Heart left ventricle (tissue), 16 donors: ENCODE measurements around the gene PDGFD. TPM values are rescaled to one million over a fixed set of nuclear protein-coding genes. Genes with fewer than 3 reads are reported as not detected.

Experiments
- ATAC-seq, 4 donors: fragments of 200-7000 bp; cut with Tn5 transposase; one replicate each; pipeline ENCODE4 v1.9.1; 2020 to 2022; ENCODE audit warnings: moderate library complexity in 4 of 4, mild to moderate bottlenecking in 3 of 4, moderate number of reproducible peaks in 1 of 4
- DNase-seq, 5 donors: peaks; one replicate each; pipeline ENCODE4 v3.0.0-alpha.2; 2020
- H3K27ac ChIP-seq, 12 donors: fragments of 200-600 bp; sonication (generic) in 4 of 12; one replicate each; pipeline versions ENCODE4 v1.5.0 to v1.8.0; 2016 to 2022; ENCODE audit warnings: mild to moderate bottlenecking in 2 of 12
- H3K27me3 ChIP-seq, 9 donors: fragments of 200-600 bp; sonication (generic) in 2 of 9; one replicate each; pipeline versions ENCODE4 v1.5.1 to v1.8.0; 2016 to 2022; ENCODE audit warnings: mild to moderate bottlenecking in 3 of 9
- H3K36me3 ChIP-seq, 9 donors: fragments of 200-600 bp; sonication (generic) in 2 of 9; one replicate each; pipeline versions ENCODE4 v1.5.0 to v1.8.0; 2018 to 2022; ENCODE audit warnings: mild to moderate bottlenecking in 2 of 9
- H3K4me1 ChIP-seq, 12 donors: fragments of 200-600 bp; sonication (generic) in 4 of 12; one replicate each; pipeline versions ENCODE4 v1.5.0 to v1.8.0; 2016 to 2022; ENCODE audit warnings: mild to moderate bottlenecking in 3 of 12
- H3K4me3 ChIP-seq, 12 donors: fragments of 200-600 bp; sonication (generic) in 4 of 12; one replicate each; pipeline versions ENCODE4 v1.5.0 to v1.8.0; 2017 to 2022; ENCODE audit warnings: mild to moderate bottlenecking in 9 of 12, moderate library complexity in 4 of 12
- H3K9me3 ChIP-seq, 12 donors: fragments of 200-600 bp; sonication (generic) in 4 of 12; one replicate each; pipeline versions ENCODE4 v1.5.0 to v1.8.0; 2016 to 2022; ENCODE audit warnings: mild to moderate bottlenecking in 1 of 12
- POLR2A ChIP-seq, 2 donors: fragments of 450-650 bp; IDR thresholded peaks; one replicate each; pipeline ENCODE4 v1.6.1; 2017; ENCODE audit warnings: antibody characterized with exemption in 2 of 2, mild to moderate bottlenecking in 2 of 2, moderate library complexity in 2 of 2
- WGBS, 4 donors: extraction: QIAGEN DNeasy Blood & Tissue Kit in 2 of 4; methylation state at CpG; one replicate each; pipeline versions ENCODE4 v1.1.5 to v1.1.7; 2013 to 2018; 5-methylcytosine and 5-hydroxymethylcytosine counted together
- intact Hi-C, 10 donors: fragments of 100-400 bp; cut with DNase I; formaldehyde crosslinking; loops; one replicate each; pipeline versions ENCODE4 v1.11.1 to v1.14.2; 2022
- polyA plus RNA-seq, 2 donors: library from polyadenylated mRNA; stranded (reverse); fragments of 200-250 nt; gene quantifications; one replicate each; pipeline ENCODE4 v1.2.3, GENCODE V29; 2013
- total RNA-seq, 9 donors: library from RNA; depleted of rRNA in 2 of 9; stranded (reverse); fragments of >200 nt in 2 of 9; fragmentation: NEBNext Ultra II Directional in 3 of 9; extraction: Animal tissue kit (Norgen Biotek cat#: 25700) in 3 of 9; gene quantifications; one replicate each; pipeline versions ENCODE4 v1.1.0 to v1.2.4, GENCODE V29; 2016 to 2023
- TF ChIP-seq, protein P1 (sequence below), 12 donors: fragments of 200-600 bp; sonication (generic) in 4 of 12; IDR thresholded peaks; one replicate each; pipeline versions ENCODE4 v1.5.0 to v1.8.0; 2018 to 2022; ENCODE audit warnings: antibody characterized with exemption in 12 of 12, mild to moderate bottlenecking in 5 of 12
- donor health status: ischemic (EF 13 %, LVEDD 7.1; RV severe dilation, severe dysfunction).
- donor health status: healthy with polysubstance abuse.
- donor health status: DM: no; HTN: yes; CAD: no.
- donor health status: DM: no; HTN: no; CAD: no.
- donor health status: ischemic (EF 25% LVEDD 6.9; RV normal size, moderate dysfunction).
- donor health status: ischemic (EF 25% LVEDD 5.7; RV mildly dilated, moderate dysfunction).
- donor health status: healthy.
- donor health status: DM: yes; HTN: yes; CAD: no.
- donor health status: ischemic (EF 35%, LVEDD 5.7; RV mildly dilated, moderate dysfunction).
- donor health status: nonischemic (EF 11% LVEDD 7.7; RV severe dilation, severe dysfunction).
- donor health status: DM: yes; HTN: yes; CAD: no.
- donor health status: PGD.
- donor health status: ischemic (EF 29% LVEDD 5.4; RV normal size, mild dysfunction).
- donor health status: nonischemic (EF 23%, LVEDD 6.1; RV moderate dilation, normal function).

PDGFD gene
- total and polyA plus RNA-seq, 11 donors, result 3.6 to 24.6 (median 15.3) TPM

GRCh38 chr11:103904324-103904667 lies 259.7 kb downstream of the PDGFD start:
- TF ChIP-seq POLR2A (IDR thresholded peaks at IDR 0.05), result no peak
- TF ChIP-seq, protein P1, sequence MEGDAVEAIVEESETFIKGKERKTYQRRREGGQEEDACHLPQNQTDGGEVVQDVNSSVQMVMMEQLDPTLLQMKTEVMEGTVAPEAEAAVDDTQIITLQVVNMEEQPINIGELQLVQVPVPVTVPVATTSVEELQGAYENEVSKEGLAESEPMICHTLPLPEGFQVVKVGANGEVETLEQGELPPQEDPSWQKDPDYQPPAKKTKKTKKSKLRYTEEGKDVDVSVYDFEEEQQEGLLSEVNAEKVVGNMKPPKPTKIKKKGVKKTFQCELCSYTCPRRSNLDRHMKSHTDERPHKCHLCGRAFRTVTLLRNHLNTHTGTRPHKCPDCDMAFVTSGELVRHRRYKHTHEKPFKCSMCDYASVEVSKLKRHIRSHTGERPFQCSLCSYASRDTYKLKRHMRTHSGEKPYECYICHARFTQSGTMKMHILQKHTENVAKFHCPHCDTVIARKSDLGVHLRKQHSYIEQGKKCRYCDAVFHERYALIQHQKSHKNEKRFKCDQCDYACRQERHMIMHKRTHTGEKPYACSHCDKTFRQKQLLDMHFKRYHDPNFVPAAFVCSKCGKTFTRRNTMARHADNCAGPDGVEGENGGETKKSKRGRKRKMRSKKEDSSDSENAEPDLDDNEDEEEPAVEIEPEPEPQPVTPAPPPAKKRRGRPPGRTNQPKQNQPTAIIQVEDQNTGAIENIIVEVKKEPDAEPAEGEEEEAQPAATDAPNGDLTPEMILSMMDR (IDR thresholded peaks at IDR 0.05), result no peak
- DNase-seq (no peak), ATAC-seq (no peak)
- H3K36me3 ChIP-seq, result peaks cover 0 to 4% (median 0%) of the 10 kb centered on the region in 9 donors
- peaks cover 0 to 41% (median 0%) of the 10 kb centered on the region in 12 donors for H3K4me1 ChIP-seq
- no peak overlapping the region for H3K27ac ChIP-seq
- WGBS, 4 donors, result 73 to 96% (median 92%) methylated on average over 2 to 3 of the region's 3 CpGs
- intact Hi-C loops, result no loop called here
- H3K4me3 ChIP-seq, result no peak overlapping the region
- no peaks in the 10 kb centered on the region for H3K9me3 ChIP-seq
- H3K27me3 ChIP-seq, result no peaks in the 10 kb centered on the region

GRCh38 chr11:103903621-103904323 lies 260.2 kb downstream of the PDGFD start:
- 61 to 79% (median 74%) methylated on average over 2 of the region's 2 CpGs for WGBS, 4 donors
- DNase-seq (no peak), ATAC-seq (no peak)
- no peak for TF ChIP-seq POLR2A (IDR thresholded peaks at IDR 0.05)
- TF ChIP-seq, protein P1 (IDR thresholded peaks at IDR 0.05), result no peak
- no peaks in the 10 kb centered on the region for H3K36me3 ChIP-seq
- H3K4me3 ChIP-seq, result no peak overlapping the region
- H3K27ac ChIP-seq, result no peak overlapping the region
- H3K9me3 ChIP-seq, result no peaks in the 10 kb centered on the region
- intact Hi-C loops, result no loop called here
- no peaks in the 10 kb centered on the region for H3K27me3 ChIP-seq
- peaks cover 0 to 41% (median 0%) of the 10 kb centered on the region in 12 donors for H3K4me1 ChIP-seq

DNA sequence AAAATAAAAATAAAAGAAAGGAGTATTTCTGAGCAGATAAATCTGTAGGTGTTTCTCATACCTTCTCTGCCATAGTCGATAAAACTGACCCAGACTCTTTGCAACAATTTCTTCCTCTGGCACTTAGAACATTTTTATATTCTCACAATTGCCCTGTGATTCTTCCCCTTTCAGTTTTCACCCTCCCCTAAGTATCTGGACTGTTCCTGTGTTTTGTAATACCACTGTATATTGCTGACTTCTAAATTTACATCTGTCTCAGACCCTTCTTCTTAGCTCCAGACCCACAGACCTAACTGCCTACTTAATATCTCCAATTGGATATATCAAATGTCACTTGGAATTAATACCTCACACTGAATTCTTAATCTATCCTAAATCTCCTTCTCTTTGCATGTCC lies 261.0 kb downstream of the PDGFD start:
- Histone ChIP-seq H3K9me3 (no peaks in the 10 kb centered on the region), H3K4me1 (peaks cover 0 to 36% (median 0%) of the 10 kb centered on the region in 12 donors), H3K4me3 (no peak overlapping the region), H3K27ac (no peak overlapping the region), H3K36me3 (no peaks in the 10 kb centered on the region), H3K27me3 (no peaks in the 10 kb centered on the region)
- ATAC-seq (no peak), DNase-seq (no peak)
- intact Hi-C loops, result no loop called here
- 81 to 97% (median 94%) methylated on average over 1 of the region's 1 CpG for WGBS, 4 donors
- TF ChIP-seq, protein P1 (IDR thresholded peaks at IDR 0.05), result no peak
- TF ChIP-seq POLR2A (IDR thresholded peaks at IDR 0.05), result no peak

GRCh38 chr11:103901656-103902055 lies 262.3 kb downstream of the PDGFD start:
- Histone ChIP-seq H3K4me1 (peaks cover 0 to 36% (median 0%) of the 10 kb centered on the region in 12 donors), H3K27me3 (no peaks in the 10 kb centered on the region), H3K9me3 (no peaks in the 10 kb centered on the region), H3K4me3 (no peak overlapping the region), H3K27ac (no peak overlapping the region), H3K36me3 (no peaks in the 10 kb centered on the region)
- TF ChIP-seq POLR2A (IDR thresholded peaks at IDR 0.05), result no peak
- TF ChIP-seq, protein P1 (IDR thresholded peaks at IDR 0.05), result no peak
- ATAC-seq (no peak), DNase-seq (no peak)
- intact Hi-C loops, result no loop called here
- WGBS, 4 donors, result 53 to 64% (median 59%) methylated on average over 1 of the region's 1 CpG
